Mononuclear cell (primary cell): ENCODE data around the gene GMPPA. TPM values are rescaled to one million over a fixed set of nuclear protein-coding genes. Genes with fewer than 3 reads are reported as not detected.

ENCODE experiments used
- H3K27me3 ChIP-seq: 2 replicates; pipeline ENCODE4 v1.6.0; 2011; ENCODE audit warnings: low read length, control low read depth; ENCODE audit not compliant: insufficient read depth
- H3K4me1 ChIP-seq: 2 replicates; pipeline ENCODE4 v1.5.1; 2011; ENCODE audit warnings: mild to moderate bottlenecking, low read length, control low read depth; ENCODE audit not compliant: insufficient read depth
- H3K4me3 ChIP-seq: 2 replicates; pipeline ENCODE4 v1.5.1; 2011; ENCODE audit warnings: mild to moderate bottlenecking, low read length, moderate library complexity
- H3K9me3 ChIP-seq: 2 replicates; pipeline ENCODE4 v1.5.1; 2011; ENCODE audit warnings: low read depth, mild to moderate bottlenecking, control low read depth, low read length
- total RNA-seq: library from RNA; depleted of rRNA; stranded (reverse); fragments of >200 nt; gene quantifications from one replicate; pipeline ENCODE4 v1.2.3, GENCODE V29; 2012

The GMPPA gene
- total RNA-seq, 1 donor: 12.0 TPM

GRCh38 chr2:219489315-219489714, 9.4 kb upstream of the GMPPA start:
- no peak overlapping the region for H3K4me3 ChIP-seq
- H3K27me3 ChIP-seq: peaks cover 24% of the 10 kb centered on the region
- no peaks in the 10 kb centered on the region for H3K9me3 ChIP-seq
- no peaks in the 10 kb centered on the region for H3K4me1 ChIP-seq

- no peaks in the 10 kb centered on the region for H3K9me3 ChIP-seq
- no peak overlapping the region for H3K4me3 ChIP-seq
- no peaks in the 10 kb centered on the region for H3K4me1 ChIP-seq
- H3K27me3 ChIP-seq: peaks cover 24% of the 10 kb centered on the region
These were observed 8.5 kb upstream of the GMPPA start for GRCh38 chr2:219490186-219490585.

GRCh38 chr2:219490600-219491130, 8.0 kb upstream of the GMPPA start:
- Histone ChIP-seq H3K27me3 (peaks cover 24% of the 10 kb centered on the region), H3K4me3 (no peak overlapping the region), H3K4me1 (no peaks in the 10 kb centered on the region), H3K9me3 (no peaks in the 10 kb centered on the region)

GRCh38 chr2:219491278-219491963, 7.3 kb upstream of the GMPPA start:
- Histone ChIP-seq H3K4me3 (no peak overlapping the region), H3K27me3 (peaks cover 26% of the 10 kb centered on the region), H3K9me3 (no peaks in the 10 kb centered on the region), H3K4me1 (peaks cover 2% of the 10 kb centered on the region)

GRCh38 chr2:219492575-219492974, 6.1 kb upstream of the GMPPA start:
- H3K27me3 ChIP-seq: peaks cover 38% of the 10 kb centered on the region
- H3K4me1 ChIP-seq: peaks cover 14% of the 10 kb centered on the region
- H3K9me3 ChIP-seq: no peaks in the 10 kb centered on the region
- no peak overlapping the region for H3K4me3 ChIP-seq

GRCh38 chr2:219493086-219493485, 5.6 kb upstream of the GMPPA start:
- H3K9me3 ChIP-seq: no peaks in the 10 kb centered on the region
- H3K4me1 ChIP-seq: peaks cover 19% of the 10 kb centered on the region
- H3K27me3 ChIP-seq: peaks cover 39% of the 10 kb centered on the region
- no peak overlapping the region for H3K4me3 ChIP-seq

- Histone ChIP-seq H3K4me1 (peaks cover 32% of the 10 kb centered on the region), H3K4me3 (no peak overlapping the region), H3K27me3 (peaks cover 39% of the 10 kb centered on the region), H3K9me3 (no peaks in the 10 kb centered on the region)
These were observed 3.6 kb upstream of the GMPPA start for GRCh38 chr2:219494952-219495530.

GRCh38 chr2:219495531-219496122, 3.1 kb upstream of the GMPPA start:
- Histone ChIP-seq H3K4me3 (no peak overlapping the region), H3K27me3 (peaks cover 39% of the 10 kb centered on the region), H3K4me1 (peaks cover 32% of the 10 kb centered on the region), H3K9me3 (no peaks in the 10 kb centered on the region)

GRCh38 chr2:219496247-219496824, 2.4 kb upstream of the GMPPA start:
- H3K9me3 ChIP-seq: no peaks in the 10 kb centered on the region
- peaks cover 39% of the 10 kb centered on the region for H3K27me3 ChIP-seq
- no peak overlapping the region for H3K4me3 ChIP-seq
- H3K4me1 ChIP-seq: peaks cover 32% of the 10 kb centered on the region

GRCh38 chr2:219496825-219497494, 1.7 kb upstream of the GMPPA start:
- no peak overlapping the region for H3K4me3 ChIP-seq

GRCh38 chr2:219497495-219498279, 1.0 kb upstream of the GMPPA start:
- Histone ChIP-seq H3K9me3 (no peaks in the 10 kb centered on the region), H3K4me3 (peak overlapping the region; percentile 64), H3K4me1 (peaks cover 32% of the 10 kb centered on the region), H3K27me3 (peaks cover 39% of the 10 kb centered on the region)

More at GRCh38 chr2:219496825-219497494, 1.7 kb upstream of the GMPPA start:
- Histone ChIP-seq H3K9me3 (no peaks in the 10 kb centered on the region), H3K4me1 (peaks cover 32% of the 10 kb centered on the region), H3K27me3 (peaks cover 39% of the 10 kb centered on the region)

- peaks cover 32% of the 10 kb centered on the region for H3K4me1 ChIP-seq
- H3K27me3 ChIP-seq: peaks cover 37% of the 10 kb centered on the region
- peak overlapping the region; percentile 64 for H3K4me3 ChIP-seq
- no peaks in the 10 kb centered on the region for H3K9me3 ChIP-seq
These were observed 292 bp downstream of the GMPPA start for GRCh38 chr2:219499058-219499307.

- Histone ChIP-seq H3K4me3 (peak overlapping the region; percentile 64), H3K9me3 (no peaks in the 10 kb centered on the region), H3K4me1 (peaks cover 32% of the 10 kb centered on the region), H3K27me3 (peaks cover 32% of the 10 kb centered on the region)
These were observed 864 bp downstream of the GMPPA start for GRCh38 chr2:219499555-219499954.

GRCh38 chr2:219500135-219500534, 1.4 kb downstream of the GMPPA start:
- Histone ChIP-seq H3K27me3 (peaks cover 26% of the 10 kb centered on the region), H3K4me3 (no peak overlapping the region), H3K9me3 (no peaks in the 10 kb centered on the region), H3K4me1 (peaks cover 32% of the 10 kb centered on the region)
